ENCODE results near the gene CCDC157. TPM values are rescaled to one million over a fixed set of nuclear protein-coding genes. Genes with fewer than 3 reads are reported as not detected.
"Not testable (repeated sequence)": the region's sequence is repeated elsewhere in the genome, so short reads cannot be mapped to it uniquely, and the experiment has no call there.

CCDC157 gene
- total RNA-seq, 2 donors from 2014 or later = 0.76 to 0.88 TPM

DNA sequence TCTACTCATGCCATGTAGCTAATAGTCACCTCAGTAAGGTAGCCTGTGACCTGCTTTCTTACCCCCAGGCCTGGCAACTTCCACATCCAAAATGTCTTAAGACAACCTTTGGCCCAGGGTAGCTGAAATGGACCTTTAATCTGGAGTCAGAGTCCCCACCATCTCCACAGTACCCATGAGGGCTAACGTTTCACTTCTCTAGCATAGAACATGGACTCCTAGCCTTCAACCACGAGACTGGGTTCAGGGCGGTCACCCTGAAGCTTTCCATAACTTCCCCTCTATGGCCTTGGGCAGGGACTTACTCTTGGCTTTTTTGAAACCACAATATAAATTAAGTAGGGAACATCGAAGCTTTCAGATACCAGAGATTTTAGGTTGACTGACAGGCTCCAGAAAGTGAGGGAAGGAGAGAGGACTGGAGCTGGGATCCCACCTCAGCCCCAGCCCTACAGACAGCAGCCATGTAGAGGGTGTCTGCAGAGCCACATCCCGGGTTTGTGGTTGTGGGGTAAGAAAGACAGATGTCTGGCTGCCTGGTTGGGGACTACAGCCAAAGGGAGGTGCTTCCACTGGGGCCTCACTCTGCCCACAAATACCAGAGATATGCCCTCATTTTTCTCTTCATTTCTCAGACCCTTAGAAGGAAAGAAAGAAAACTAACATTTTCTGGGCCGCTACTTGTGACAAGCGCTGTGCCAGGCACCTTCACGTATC lies 32.6 kb upstream of the CCDC157 start:
- intact Hi-C loops (cut with DNase I) = no loop called here

DNA sequence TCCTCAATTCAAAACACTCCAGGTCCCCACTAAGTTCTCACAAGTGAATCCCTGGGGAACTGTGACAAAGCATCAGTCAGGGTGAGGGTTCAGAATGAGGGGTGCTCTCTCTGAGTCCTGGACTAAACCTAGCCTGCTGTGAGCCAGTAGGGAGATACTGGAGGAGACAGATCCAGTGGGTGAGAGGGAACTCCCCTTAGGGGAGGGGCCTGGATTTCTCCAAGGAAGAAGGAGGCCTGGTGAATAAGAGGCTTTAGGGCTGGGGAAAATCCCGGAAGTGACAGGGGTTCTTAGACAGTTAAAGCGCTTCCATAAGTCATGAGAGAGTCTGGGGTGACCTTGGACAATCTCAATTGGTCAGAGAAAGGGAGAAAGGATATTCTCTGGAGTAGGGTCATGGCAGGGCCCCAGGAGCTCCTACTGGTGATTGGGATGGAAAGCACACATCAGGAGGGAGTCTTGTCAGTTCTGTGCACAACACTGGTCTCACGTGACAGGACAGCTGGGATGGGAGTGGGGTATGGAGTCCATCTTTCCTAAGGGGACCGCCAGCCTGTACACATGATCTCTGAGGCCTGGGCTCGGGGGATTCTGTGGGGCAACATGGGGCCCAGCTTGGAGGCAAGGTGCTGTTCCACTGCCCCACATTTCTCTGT lies 31.6 kb upstream of the CCDC157 start:
- DNase-seq (ENCODE audit: low spot score) = no peak
- intact Hi-C loops (cut with DNase I) = no loop called here

More for the DNA sequence above, 32.6 kb upstream of the CCDC157 start:
- DNase-seq (ENCODE audit: low spot score) = no peak

DNA sequence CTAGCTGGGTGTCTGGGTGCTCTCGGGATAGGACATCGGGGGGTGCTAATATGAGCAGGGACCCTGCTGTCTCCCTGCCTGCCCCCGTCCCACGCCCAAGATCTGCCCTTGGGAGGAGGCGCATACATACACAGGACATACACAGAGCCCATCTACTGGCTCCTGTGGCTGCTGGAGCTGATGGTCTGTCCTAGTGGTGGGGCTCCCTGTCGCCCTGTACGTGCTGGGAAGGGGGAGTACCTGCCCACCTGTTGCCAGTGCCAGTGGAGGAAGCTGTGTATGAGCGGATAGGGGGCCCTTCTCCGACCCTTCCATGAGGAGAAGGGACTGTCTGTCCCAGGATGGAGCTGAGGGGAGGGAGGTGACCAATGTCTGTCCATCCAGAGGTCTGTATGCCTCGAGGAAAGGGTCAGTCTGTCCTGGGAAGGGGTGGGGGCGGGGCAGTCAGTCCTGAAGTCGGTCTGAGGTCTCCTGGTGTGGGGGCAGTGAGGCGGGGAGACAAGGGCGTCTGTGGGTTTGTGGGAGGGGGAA lies 31.0 kb upstream of the CCDC157 start:
- DNase-seq (ENCODE audit: low spot score) = no peak

DNA sequence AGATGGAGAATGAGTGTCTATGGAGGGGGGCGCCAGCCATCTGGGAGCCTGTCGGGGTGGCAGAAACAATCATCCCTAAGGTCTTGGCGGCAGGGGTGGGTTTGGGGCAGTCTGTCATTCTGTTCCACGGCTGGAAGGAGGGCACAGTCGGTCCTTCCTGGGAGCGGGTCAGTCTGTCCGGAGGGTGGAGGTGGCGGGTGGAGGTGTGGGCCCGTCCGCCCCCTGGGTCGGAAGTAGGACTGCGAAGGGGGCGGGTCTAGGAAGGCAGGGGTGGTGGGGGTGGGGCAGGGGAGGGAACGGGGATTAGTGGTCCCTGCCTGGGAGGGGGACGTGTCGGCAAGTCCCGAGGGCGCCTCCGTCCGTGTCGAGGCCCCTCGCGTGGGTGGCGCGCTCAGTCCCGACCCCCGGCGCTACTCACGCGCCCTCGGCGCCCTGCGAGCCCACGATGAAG lies 30.5 kb upstream of the CCDC157 start:
- no peak for DNase-seq (ENCODE audit: low spot score)
- intact Hi-C loops (cut with DNase I) = no loop called here

More for the DNA sequence above, 31.0 kb upstream of the CCDC157 start:
- intact Hi-C loops (cut with DNase I) = no loop called here

DNA sequence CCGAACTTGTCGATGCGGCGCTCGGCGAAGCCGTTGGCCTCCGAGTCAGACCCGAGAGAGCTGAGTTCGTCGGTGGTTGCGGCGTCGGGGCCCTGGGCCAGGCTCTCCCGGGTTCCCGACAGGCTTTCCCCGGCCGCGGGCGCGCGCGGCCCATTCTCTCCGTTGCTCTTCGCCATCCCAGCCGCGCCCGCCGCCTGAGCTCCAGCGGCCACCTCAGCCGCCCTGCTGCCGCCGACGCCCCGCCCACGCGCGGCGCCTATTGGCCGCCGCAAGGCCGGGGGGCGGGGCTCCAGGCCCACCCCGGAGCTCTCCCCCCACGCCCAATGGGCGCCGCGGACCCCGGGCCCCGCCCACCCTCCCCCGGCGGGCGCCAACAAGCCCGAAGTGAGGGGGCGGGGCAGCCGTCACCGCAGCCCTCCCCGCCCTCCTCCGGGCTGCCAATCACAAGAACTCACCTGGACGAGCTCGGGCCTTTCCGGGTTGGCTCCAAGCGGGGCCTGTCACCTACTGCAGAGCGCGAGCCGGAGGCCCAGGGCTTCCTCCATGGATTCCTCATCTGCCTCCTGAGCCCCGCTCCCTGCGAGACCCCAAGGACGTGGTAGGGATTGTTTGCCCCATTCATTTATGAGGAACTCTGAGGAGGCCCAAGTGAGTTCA lies 30.0 kb upstream of the CCDC157 start, which contains the start of gene TBC1D10A:
Gene TBC1D10A, minus strand, starts transcription at position 236 of the 657 bp plus-strand sequence. Its CDS starts 60 bp downstream, at position 176.
- intact Hi-C loops (cut with DNase I) = no loop called here
- DNase-seq (ENCODE audit: low spot score) = peak; percentile 94

DNA sequence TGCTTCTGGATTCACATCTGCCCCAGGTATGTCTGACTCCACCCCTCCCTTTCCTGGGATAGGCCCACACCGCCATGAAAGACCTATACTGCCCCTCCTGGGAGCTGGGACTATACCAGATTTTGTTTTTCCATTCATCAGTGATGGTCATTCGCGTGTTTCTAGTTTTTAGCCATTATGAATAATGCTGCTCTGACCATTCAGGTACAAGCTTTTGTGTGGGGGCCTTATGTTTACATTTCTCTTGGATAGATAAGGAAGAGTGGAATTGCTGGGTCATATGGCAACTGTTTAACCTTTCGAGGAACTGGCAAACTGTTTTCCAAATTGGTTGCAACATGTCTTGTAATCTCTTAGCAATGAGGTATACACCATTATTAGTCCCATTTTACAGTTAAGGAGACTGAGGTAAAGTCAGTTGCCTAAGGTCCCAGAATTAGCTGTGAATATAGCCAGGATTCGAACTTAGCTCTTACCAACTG lies 28.9 kb upstream of the CCDC157 start:
- DNase-seq (ENCODE audit: low spot score) = no peak
- intact Hi-C loops (cut with DNase I) = no loop called here

DNA sequence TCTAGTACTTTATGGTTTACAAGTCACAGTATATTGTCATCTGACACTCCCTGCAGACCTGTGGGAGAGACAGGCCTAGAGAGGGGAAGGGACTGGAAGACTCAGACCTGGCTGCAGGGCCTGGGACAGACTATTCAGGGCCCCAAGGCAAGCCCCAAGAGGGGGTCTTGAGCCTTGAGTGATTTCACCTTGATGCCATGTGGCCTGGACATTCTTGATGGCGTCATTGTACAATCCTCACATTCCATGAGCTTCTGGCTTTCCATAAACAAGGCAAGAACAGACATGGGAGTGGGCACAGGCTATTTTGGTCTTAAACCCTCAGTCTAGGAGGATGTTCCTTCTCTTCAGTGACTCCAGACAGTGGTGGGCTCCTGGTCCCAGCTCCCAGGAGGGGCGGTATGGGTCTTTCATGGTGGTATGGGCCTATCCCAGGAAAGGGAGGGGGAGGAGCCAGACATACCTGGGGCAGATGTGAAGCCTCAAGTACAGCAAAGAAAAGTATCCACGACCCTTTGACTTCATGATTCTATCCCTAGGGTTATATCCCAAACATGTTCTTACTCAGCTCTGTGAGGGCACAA lies 28.2 kb upstream of the CCDC157 start:
- no peak for DNase-seq (ENCODE audit: low spot score)
- intact Hi-C loops (cut with DNase I) = no loop called here

DNA sequence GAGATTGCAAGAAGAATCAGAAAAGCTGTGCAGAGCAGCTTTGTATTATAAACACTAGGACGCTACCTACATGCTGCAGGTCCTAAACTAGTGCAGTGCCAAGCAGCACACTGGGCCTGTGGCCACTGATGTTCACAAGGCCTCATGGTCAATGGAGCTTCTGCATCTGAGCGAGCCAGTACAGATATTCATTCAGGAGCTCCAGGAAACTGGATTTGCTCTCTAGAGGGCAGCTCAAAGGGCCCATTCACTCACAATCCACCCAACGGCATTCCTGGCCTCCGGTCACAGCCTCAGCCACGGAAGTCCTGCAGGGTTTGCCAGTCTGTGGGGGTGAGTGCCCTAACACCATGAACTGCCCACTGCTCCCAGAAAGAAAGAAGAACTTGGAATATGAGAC lies 24.3 kb upstream of the CCDC157 start:
- intact Hi-C loops (cut with DNase I) = no loop called here
- no peak for DNase-seq (ENCODE audit: low spot score)

DNA sequence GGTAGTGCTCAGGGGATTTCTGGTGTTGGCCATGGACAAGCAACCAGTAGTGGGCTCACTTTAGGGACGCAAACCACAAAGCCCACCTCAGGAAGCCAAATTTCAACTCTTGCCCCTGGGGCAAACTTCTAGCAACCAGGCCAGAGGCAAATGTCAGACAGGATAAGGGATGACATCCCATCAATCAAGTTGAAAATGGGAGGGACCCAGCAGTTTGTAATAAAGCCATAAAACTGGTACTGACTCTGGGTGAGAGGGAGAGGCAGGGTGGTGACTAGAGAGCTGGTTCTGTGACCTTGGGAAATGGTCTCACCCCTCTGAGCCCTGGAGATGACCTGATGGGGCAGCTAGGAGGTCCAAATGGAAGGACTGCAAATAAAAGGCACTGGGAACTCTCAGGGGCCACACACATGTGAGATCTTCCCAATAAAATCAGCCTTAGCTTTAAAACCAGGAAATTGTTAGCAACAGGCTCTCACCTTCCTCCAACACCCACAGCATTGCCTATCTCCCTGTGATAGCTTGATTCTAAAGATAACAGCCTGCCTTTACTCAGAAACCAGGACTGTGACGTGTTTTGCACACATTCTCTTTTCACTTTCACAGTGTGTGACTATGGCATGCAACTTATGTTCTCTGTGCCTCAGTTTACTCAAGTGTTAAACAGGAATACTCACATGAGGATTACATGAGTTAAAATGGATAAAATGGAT lies 23.7 kb upstream of the CCDC157 start:
- DNase-seq (ENCODE audit: low spot score) = no peak
- intact Hi-C loops (cut with DNase I) = no loop called here

DNA sequence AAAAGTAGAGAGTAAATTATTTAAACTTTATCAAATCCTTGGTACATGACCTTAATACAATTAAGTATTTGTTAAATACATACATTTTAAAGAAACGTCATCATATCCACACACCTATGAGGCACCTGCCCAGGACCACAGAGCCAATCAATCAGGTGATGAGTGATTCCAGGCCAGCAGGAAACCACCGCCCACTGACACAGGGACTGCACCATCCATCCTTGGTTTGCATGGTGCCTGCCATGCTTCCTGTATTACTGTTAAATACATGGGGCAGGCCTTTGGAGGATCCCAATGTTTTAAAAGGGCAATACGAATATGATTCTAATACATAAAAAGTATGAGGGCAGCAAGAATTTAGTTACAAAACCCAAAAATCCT lies 23.1 kb upstream of the CCDC157 start:
- DNase-seq (ENCODE audit: low spot score) = no peak
- intact Hi-C loops (cut with DNase I) = no loop called here

DNA sequence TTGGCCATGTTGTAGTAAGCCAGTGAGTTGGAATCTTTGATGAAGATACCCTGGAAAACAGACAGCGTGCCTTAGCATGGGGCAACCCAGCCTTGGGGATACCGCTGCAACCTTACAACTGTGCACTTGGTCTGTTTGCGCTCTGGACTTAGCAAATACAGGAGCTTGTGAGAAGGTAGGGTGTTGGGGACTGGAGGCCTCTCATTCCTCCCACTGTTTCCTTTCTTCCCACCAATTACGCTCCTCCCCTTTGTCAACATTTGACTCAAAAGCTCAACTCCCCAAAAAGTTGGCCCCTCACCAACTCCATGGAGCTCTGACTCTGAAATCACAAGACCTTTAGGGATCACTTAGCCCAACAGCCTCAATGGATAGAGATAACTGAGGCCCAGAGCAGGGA lies 22.2 kb upstream of the CCDC157 start:
- intact Hi-C loops (cut with DNase I) = no loop called here
- DNase-seq (ENCODE audit: low spot score) = no peak

DNA sequence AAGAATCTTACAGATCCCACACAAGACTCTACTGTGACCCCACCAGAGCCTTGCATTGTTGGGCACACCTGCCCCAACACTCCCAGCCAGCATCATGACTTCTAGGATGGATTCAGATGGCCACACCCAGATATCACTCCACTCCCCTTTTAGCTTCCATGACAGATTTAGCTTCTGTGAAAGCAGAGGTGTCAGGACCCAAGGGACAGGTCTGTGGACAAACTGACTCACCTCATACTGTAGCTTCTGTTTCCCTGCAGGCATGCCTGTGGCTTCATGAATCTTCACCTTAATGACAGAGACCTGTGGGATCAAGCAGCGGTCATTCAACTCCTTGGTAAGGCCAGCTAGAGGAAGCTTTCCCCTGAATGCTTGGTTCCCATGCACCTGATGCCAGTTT lies 21.6 kb upstream of the CCDC157 start:
- intact Hi-C loops (cut with DNase I) = no loop called here
- DNase-seq (ENCODE audit: low spot score) = no peak

DNA sequence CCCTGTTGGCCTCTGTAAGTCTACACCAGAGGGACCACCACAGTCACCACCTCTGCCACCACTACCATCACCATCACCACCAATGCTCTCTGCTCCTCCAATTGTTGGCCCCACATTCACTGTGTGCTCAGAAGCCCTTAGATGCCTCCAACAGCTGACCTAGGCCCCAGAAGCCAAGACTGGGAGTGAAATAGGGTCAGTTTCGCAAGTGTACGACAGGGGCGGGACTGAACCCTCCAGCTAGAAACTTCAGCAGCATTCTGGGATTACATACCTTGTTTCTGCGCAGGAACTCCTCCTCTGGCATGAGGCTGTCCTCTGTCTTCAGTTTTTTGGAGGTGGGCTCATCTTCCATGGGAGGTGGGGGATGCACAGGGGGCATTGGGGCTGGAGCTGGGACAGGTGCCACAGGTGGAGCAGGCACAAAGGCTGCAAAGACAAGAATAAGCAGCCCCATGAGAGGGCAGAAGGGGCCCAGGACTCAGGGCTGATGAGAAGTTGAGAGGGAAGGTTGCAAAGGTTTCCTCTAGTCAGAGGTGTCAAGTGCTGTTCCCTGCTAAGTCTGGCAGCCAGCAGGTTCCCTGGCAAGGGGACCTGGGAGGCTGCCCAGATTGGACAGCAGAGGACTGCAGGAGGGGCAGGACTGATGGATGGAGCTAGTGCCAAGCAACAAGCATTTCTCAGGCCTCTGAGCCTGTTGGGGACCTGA lies 19.9 kb upstream of the CCDC157 start:
- intact Hi-C loops (cut with DNase I) = no loop called here
- no peak for DNase-seq (ENCODE audit: low spot score)

DNA sequence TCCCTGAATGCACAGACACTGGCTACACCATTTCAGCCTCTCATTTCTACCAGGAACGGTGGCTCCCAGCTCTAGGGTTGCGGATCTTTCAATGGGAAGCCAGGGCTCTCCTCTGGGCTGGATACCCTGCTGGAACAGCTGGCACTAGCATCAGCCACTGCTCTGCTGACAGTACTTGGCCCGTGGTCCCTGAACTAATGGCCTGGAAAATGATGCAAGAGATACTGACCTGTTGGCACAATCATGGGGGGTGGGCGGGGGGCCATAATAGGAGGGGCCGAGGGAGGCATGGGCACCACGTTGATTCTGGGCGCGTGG lies 19.4 kb upstream of the CCDC157 start:
- no peak for DNase-seq (ENCODE audit: low spot score)
- intact Hi-C loops (cut with DNase I) = no loop called here

DNA sequence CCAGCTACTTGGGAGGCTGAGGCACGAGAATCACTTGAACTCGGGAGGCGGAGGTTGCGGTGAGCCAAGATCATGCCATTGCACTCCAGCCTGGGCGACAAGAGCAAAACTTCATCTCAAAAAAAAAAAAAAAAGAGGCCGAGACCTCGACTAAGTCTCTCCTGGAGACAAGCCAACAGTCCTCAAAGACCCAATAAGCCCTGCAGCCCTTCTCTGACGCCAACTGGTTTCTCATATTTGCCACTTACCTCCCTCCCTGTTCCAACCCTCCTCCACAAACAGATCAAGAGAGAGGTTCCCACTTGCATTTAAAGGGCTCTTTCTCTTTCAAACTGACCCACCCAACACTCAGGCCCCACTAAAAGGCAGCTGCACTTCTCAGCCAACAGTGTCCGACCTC lies 18.5 kb upstream of the CCDC157 start:
- DNase-seq (ENCODE audit: low spot score); intact Hi-C loops (cut with DNase I): not testable (repeated sequence)

DNA sequence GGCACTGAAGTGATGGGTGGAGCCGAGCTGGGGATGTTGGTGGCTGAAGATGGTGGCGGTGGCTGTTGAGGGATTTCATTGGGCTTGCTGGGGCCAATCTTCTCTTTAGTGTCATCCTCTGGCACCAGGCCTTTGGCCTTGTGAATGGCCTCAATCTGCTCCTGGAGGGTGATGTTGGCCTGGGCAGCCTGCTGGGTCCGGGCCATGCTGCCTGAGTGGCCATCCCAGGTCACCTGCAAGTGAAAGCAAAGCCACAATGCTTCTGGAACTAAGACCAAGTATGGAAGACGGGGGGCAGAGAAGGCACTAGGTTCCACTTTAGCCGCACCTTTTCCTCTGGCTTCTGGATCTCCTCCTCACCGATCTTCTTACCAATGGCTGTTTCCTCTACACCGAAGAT lies 18.0 kb upstream of the CCDC157 start:
- intact Hi-C loops (cut with DNase I) = no loop called here

DNA sequence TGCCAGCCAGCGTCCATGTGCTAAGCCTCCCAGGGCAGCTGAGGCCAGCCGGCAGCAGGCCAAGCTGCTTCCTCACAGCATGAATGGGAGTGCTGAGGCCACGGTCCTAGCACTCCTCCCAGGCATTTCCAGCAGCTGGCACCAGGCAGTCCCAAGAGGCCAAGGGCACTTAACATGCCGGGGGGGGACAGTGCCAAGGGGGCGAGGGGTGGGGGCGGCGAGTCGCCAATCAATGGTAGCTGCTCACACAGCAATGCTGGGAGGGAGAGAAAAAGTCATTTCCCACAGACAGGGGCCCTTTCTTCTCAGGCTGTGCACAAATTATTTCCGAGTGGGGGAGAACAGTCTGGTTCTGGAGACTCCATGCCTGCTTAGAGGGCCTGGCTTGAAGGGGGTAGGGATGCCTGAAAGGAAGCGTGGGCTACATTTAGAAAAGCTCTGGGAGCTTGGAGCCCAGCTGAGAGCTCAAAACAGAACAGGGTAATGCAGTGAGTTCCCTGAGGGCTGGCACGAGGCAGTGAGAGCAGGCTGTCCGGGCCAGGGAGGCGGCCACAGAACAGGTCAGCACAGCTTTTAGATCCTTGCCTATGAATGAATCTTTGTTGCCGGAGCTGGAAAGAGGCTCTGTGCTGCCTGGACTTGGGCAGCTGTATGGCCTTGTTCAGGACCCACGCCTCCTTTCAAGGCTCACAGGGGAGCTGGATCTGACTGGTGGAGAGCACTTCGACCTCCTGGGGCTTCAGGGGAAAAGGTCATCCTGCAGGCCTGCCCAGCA lies 15.7 kb upstream of the CCDC157 start:
- DNase-seq (ENCODE audit: low spot score) = no peak
- intact Hi-C loops (cut with DNase I) = no loop called here

More for the DNA sequence above, 18.0 kb upstream of the CCDC157 start:
- no peak for DNase-seq (ENCODE audit: low spot score)
